Measurements from ENCODE around the gene LPAR5. TPM values are rescaled to one million over a fixed set of nuclear protein-coding genes. Genes with fewer than 3 reads are reported as not detected.

LPAR5 gene
- total and polyA plus RNA-seq, 2 of the 8 experiments (the other 6 are each of a cell fraction or from before 2014, with no cell fraction given) = 0.22 to 0.24 TPM

- TF ChIP-seq EP300 (IDR thresholded peaks at IDR 0.05; ENCODE audit: borderline replicate concordance in 1 of 2, low read depth in 2 of 2, low read length in 2 of 2) (0 out of 3 replicates have a peak, but pooled peaks of 1 of the 2 experiments have one; percentile 40), HDAC2 (IDR thresholded peaks at IDR 0.05; ENCODE audit: borderline replicate concordance in 1 of 2, low read depth in 2 of 2, low read length in 2 of 2) (peak in 1 of 2 experiments; percentile 79; a peak in 2 of 4 replicates), PHF8 (conservative IDR thresholded peaks at IDR 0.05; ENCODE audit: low read depth, low read length) (peak; percentile 54; the same call in 1 of the 2 replicates), POLR2AphosphoS5 (IDR thresholded peaks at IDR 0.05; ENCODE audit: low read depth, low read length) (peak; percentile 67; the same call in 1 of the 2 replicates), RAD21 (IDR thresholded peaks at IDR 0.05 in 1 of 2, conservative IDR thresholded peaks at IDR 0.05 in 1 of 2; ENCODE audit: low read depth in 2 of 2, low read length in 2 of 2) (peak; percentile 53 to 67; a peak in 3 of 4 replicates), MAFK (IDR thresholded peaks at IDR 0.05; ENCODE audit: low read depth, low read length) (no peak), ATF3 (IDR thresholded peaks at IDR 0.05; ENCODE audit: insufficient read depth, low read depth, low read length) (0 out of 2 replicates have a peak, but pooled peaks have one; percentile 10), MAX (IDR thresholded peaks at IDR 0.05) (peak; percentile 100), SIN3A (conservative IDR thresholded peaks at IDR 0.05 in 1 of 2, IDR thresholded peaks at IDR 0.05 in 1 of 2; ENCODE audit: low read depth in 1 of 2, low read length in 2 of 2) (peak in 1 of 2 experiments; percentile 68; a peak in 1 of 4 replicates), JUN (IDR thresholded peaks at IDR 0.05; ENCODE audit: low read depth, low read length) (no peak), KDM4A (IDR thresholded peaks at IDR 0.05; ENCODE audit: low read depth, low read length, severe bottlenecking) (peak; percentile 82), EZH2 (IDR thresholded peaks at IDR 0.05; ENCODE audit: low read depth, low read length, severe bottlenecking) (no peak), CBX8 (IDR thresholded peaks at IDR 0.05; ENCODE audit: borderline replicate concordance, low read depth, low read length) (no peak), POU5F1 (IDR thresholded peaks at IDR 0.05; ENCODE audit: low read depth, low read length) (no peak), CREB1 (IDR thresholded peaks at IDR 0.05) (peak; percentile 88), ZNF274 (IDR thresholded peaks at IDR 0.05; ENCODE audit: borderline replicate concordance, extremely low read depth, low read length) (no peak), BACH1 (IDR thresholded peaks at IDR 0.05; ENCODE audit: low read length) (no peak)
Measured at GRCh38 chr12:6620137-6620884, 15.4 kb downstream of the LPAR5 start (continued).

Data from H1 (cell line).